H1 (cell line): Measurements from ENCODE around the gene STRIT1. TPM values are rescaled to one million over a fixed set of nuclear protein-coding genes. Genes with fewer than 3 reads are reported as not detected.

Source experiments
- CTCF ChIA-PET: fragments of 300-600 bp; sonication (Branson Sonifier 250); formaldehyde crosslinking; loops from one replicate; lab custom pipeline; 2021; ENCODE audit not compliant: partially characterized antibody; lab: Charles Lee
- POLR2A ChIA-PET: fragments of 300-600 bp; sonication (Branson Sonifier 250); formaldehyde crosslinking; loops from one replicate; lab custom pipeline; 2021; ENCODE audit warnings: inconsistent platforms; ENCODE audit not compliant: partially characterized antibody; lab: Charles Lee
- DNase-seq, 2 experiments: peaks; one replicate each; pipeline versions ENCODE4 v3.0.0 to v3.0.0-alpha.2; 2010 to 2022; ENCODE audit warnings: low spot score in 2 of 2, low read depth in 1 of 2, mixed read lengths in 1 of 2
- FAIRE-seq: peaks from 2 replicates; lab custom pipeline; 2011; peaks lifted over from hg19 to GRCh38; lab: Jason Lieb, UNC
- H2AFZ ChIP-seq: 2 replicates; pipeline ENCODE4 v1.8.1; 2012; ENCODE audit warnings: low read length, inconsistent platforms
- H2AK5ac ChIP-seq: 2 replicates; pipeline ENCODE4 v1.6.1; 2013; ENCODE audit warnings: low read depth, low read length
- H2BK120ac ChIP-seq: replicated peaks from 2 replicates; pipeline ENCODE3; 2013; ENCODE audit warnings: low read depth, low read length, inconsistent platforms
- H2BK12ac ChIP-seq: 2 replicates; pipeline ENCODE4 v1.6.1; 2013; ENCODE audit warnings: low read depth, low read length
- H2BK15ac ChIP-seq: 2 replicates; pipeline ENCODE4 v1.6.1; 2013; ENCODE audit warnings: low read length
- H2BK20ac ChIP-seq: 2 replicates; pipeline ENCODE4 v1.6.1; 2013; ENCODE audit warnings: low read length
- H2BK5ac ChIP-seq: 2 replicates; pipeline ENCODE4 v1.6.1; 2013; ENCODE audit warnings: low read depth, low read length
- H3K14ac ChIP-seq: 2 replicates; pipeline ENCODE4 v1.6.1; 2013; ENCODE audit warnings: inconsistent platforms; ENCODE audit not compliant: insufficient read length
- H3K18ac ChIP-seq: 2 replicates; pipeline ENCODE4 v1.6.1; 2013; ENCODE audit warnings: low read length; ENCODE audit errors: extremely low read depth
- H3K23ac ChIP-seq: 2 replicates; pipeline ENCODE4 v1.6.1; 2013; ENCODE audit warnings: inconsistent platforms; ENCODE audit not compliant: insufficient read length
- H3K23me2 ChIP-seq: 2 replicates; pipeline ENCODE4 v1.6.1; 2013; ENCODE audit warnings: low read depth, low read length
- H3K27ac ChIP-seq: 2 replicates; pipeline ENCODE4 v1.6.1; 2011; ENCODE audit warnings: low read depth, low read length, inconsistent platforms
- H3K27me3 ChIP-seq, 4 experiments: replicated peaks in 1 of 4; 1 replicate in 1 of 4; 2 replicates in 3 of 4; pipeline versions ENCODE4 v1.6.1 to v1.8.1; 2011 to 2013; ENCODE audit warnings: low read length in 3 of 4, mild to moderate bottlenecking in 3 of 4, inconsistent platforms in 2 of 4, mixed read lengths in 2 of 4, moderate library complexity in 1 of 4; ENCODE audit not compliant: control insufficient read depth in 3 of 4, insufficient read depth in 3 of 4; ENCODE audit errors: extremely low read depth in 1 of 4
- H3K36me3 ChIP-seq, 4 experiments: 2 replicates each; pipeline versions ENCODE4 v1.6.1 to v1.8.1; 2011 to 2013; ENCODE audit warnings: mild to moderate bottlenecking in 4 of 4, low read length in 3 of 4, moderate library complexity in 2 of 4, control low read depth in 1 of 4, inconsistent platforms in 1 of 4; ENCODE audit not compliant: insufficient read depth in 4 of 4, control insufficient read depth in 2 of 4
- H3K4ac ChIP-seq: replicated peaks from 2 replicates; pipeline ENCODE3; 2013; ENCODE audit warnings: low read length, low read depth, mixed read lengths, inconsistent platforms; ENCODE audit not compliant: insufficient read length
- H3K4me1 ChIP-seq, 4 experiments: replicated peaks in 1 of 4; 1 replicate in 1 of 4; 2 replicates in 3 of 4; pipeline versions ENCODE4 v1.6.1 to v1.8.1; 2011 to 2013; ENCODE audit warnings: low read length in 3 of 4, inconsistent platforms in 2 of 4, mixed read lengths in 1 of 4; ENCODE audit not compliant: insufficient read depth in 4 of 4, control insufficient read depth in 3 of 4
- H3K4me2 ChIP-seq, 2 experiments: 2 replicates each; pipeline versions ENCODE4 v1.6.1 to v1.8.1; 2011 to 2013; ENCODE audit warnings: low read depth in 2 of 2, low read length in 2 of 2, control low read depth in 1 of 2, inconsistent platforms in 1 of 2, mild to moderate bottlenecking in 1 of 2; ENCODE audit not compliant: insufficient read depth in 1 of 2
- H3K4me3 ChIP-seq, 4 experiments: fragments of 200-600, 300-600 bp in 1 of 4; sonication (generic), shearing (Covaris generic), sonication (Bioruptor Twin) in 1 of 4; 2 replicates each; pipeline versions ENCODE4 v1.5.1 to v1.8.1; 2011 to 2016; ENCODE audit warnings: low read length in 4 of 4, low read depth in 3 of 4, control low read depth in 2 of 4, inconsistent platforms in 2 of 4, mild to moderate bottlenecking in 2 of 4, mixed read lengths in 1 of 4, moderate library complexity in 1 of 4; ENCODE audit not compliant: insufficient read depth in 2 of 4; ENCODE audit errors: extremely low read depth in 1 of 4
- H3K56ac ChIP-seq: replicated peaks from 2 replicates; pipeline ENCODE3; 2013; ENCODE audit warnings: low read depth, mild to moderate bottlenecking, mixed read lengths, low read length, inconsistent platforms; ENCODE audit not compliant: insufficient read length
- H3K79me1 ChIP-seq: 2 replicates; pipeline ENCODE4 v1.6.1; 2013; ENCODE audit warnings: low read depth, low read length, control low read depth
- H3K79me2 ChIP-seq, 2 experiments: 2 replicates each; pipeline versions ENCODE4 v1.6.1 to v1.8.1; 2012 to 2013; ENCODE audit warnings: low read length in 2 of 2, mild to moderate bottlenecking in 2 of 2, inconsistent platforms in 1 of 2; ENCODE audit not compliant: insufficient read depth in 2 of 2, control insufficient read depth in 1 of 2
- H3K9ac ChIP-seq, 4 experiments: replicated peaks in 1 of 4; 1 replicate in 1 of 4; 2 replicates in 3 of 4; pipeline versions ENCODE4 v1.6.1 to v1.8.1; 2011 to 2013; ENCODE audit warnings: low read depth in 3 of 4, low read length in 3 of 4, control low read depth in 2 of 4, mild to moderate bottlenecking in 2 of 4, moderate library complexity in 2 of 4, inconsistent platforms in 1 of 4; ENCODE audit errors: extremely low read depth in 1 of 4
- H3K9me3 ChIP-seq, 2 experiments: 2 replicates each; pipeline versions ENCODE4 v1.6.1 to v1.8.1; 2012 to 2013; ENCODE audit warnings: mild to moderate bottlenecking in 2 of 2, moderate library complexity in 2 of 2, control low read depth in 1 of 2, inconsistent platforms in 1 of 2, low read depth in 1 of 2, low read length in 1 of 2, mixed read lengths in 1 of 2; ENCODE audit not compliant: insufficient read depth in 2 of 2
- H4K20me1 ChIP-seq, 2 experiments: replicated peaks in 1 of 2; 2 replicates each; pipeline versions ENCODE3 to v1.8.1; 2011 to 2013; ENCODE audit warnings: inconsistent platforms in 2 of 2, low read length in 2 of 2, mild to moderate bottlenecking in 1 of 2; ENCODE audit not compliant: insufficient read depth in 2 of 2, control insufficient read depth in 1 of 2
- H4K5ac ChIP-seq: 2 replicates; pipeline ENCODE4 v1.6.1; 2013; ENCODE audit warnings: low read length, low read depth, mixed read lengths, inconsistent platforms; ENCODE audit not compliant: insufficient read length
- H4K8ac ChIP-seq: 2 replicates; pipeline ENCODE4 v1.8.0; 2013; ENCODE audit warnings: mild to moderate bottlenecking, moderate library complexity, low read length, inconsistent platforms; ENCODE audit not compliant: insufficient read depth; ENCODE audit errors: extremely low read depth
- H4K91ac ChIP-seq: replicated peaks from 2 replicates; pipeline ENCODE3; 2013; ENCODE audit warnings: low read length, mixed read lengths, inconsistent platforms; ENCODE audit not compliant: insufficient read length
- CTBP2 ChIP-seq: IDR thresholded peaks from 2 replicates; pipeline ENCODE4 v1.7.0; 2011; ENCODE audit warnings: borderline replicate concordance, mild to moderate bottlenecking, moderate library complexity, mixed read lengths, low read length; ENCODE audit not compliant: insufficient read depth, insufficient read length
- E2F6 ChIP-seq: IDR thresholded peaks from 2 replicates; pipeline ENCODE4 v1.6.1; 2012; ENCODE audit warnings: inconsistent platforms
- NANOG ChIP-seq: IDR thresholded peaks from 2 replicates; pipeline ENCODE4 v1.6.1; 2011; ENCODE audit warnings: low read length, low read depth, mild to moderate bottlenecking, inconsistent platforms; ENCODE audit not compliant: insufficient read depth, poor library complexity, severe bottlenecking
- NRF1 ChIP-seq: IDR thresholded peaks from 2 replicates; pipeline ENCODE4 v1.6.1; 2011; ENCODE audit warnings: mild to moderate bottlenecking, low read depth, low read length, improper control_type of control experiment
- USF2 ChIP-seq: IDR thresholded peaks from 2 replicates; pipeline ENCODE4 v1.6.1; 2011; ENCODE audit warnings: low read length, improper control_type of control experiment
- WGBS, 2 experiments: shearing (Covaris generic) in 1 of 2; methylation state at CpG; one replicate each; pipeline versions ENCODE4 v1.1.6 to v1.1.7; 2013 to 2015; ENCODE audit warnings: low lambda C conversion rate in 2 of 2, mixed read lengths in 2 of 2, inconsistent platforms in 1 of 2, low coverage in 1 of 2, missing lambda C conversion rate in 1 of 2; ENCODE audit not compliant: insufficient replicate concordance in 2 of 2, insufficient coverage in 1 of 2, insufficient read length in 1 of 2; ENCODE audit errors: extremely low coverage in 1 of 2, missing lambda C conversion rate in 1 of 2; 5-methylcytosine and 5-hydroxymethylcytosine counted together
- polyA plus RNA-seq, 7 experiments: library from polyadenylated mRNA; depleted of rRNA in 3 of 7; stranded (reverse) in 5 of 7; unstranded in 2 of 7; fragments of >200 nt in 5 of 7; fragments of 200-250 nt in 2 of 7; gene quantifications; 1 replicate in 5 of 7; 2 replicates in 1 of 7; 4 replicates in 1 of 7; pipeline versions ENCODE4 v1.2.1 to v1.2.3, GENCODE V29; 2011 to 2013; ENCODE audit warnings: missing spikeins in 2 of 7, mixed read lengths in 2 of 7
- total RNA-seq: library from RNA; stranded (reverse); fragmentation: NEBNext Ultra II Directional; extraction: Animal tissue kit (Norgen Biotek cat#: 25700); gene quantifications from 2 replicates; pipeline ENCODE4 v1.2.1, GENCODE V29; 2021

Gene STRIT1
- total and polyA plus RNA-seq, 2 of the 8 experiments (the other 6 are each of a cell fraction or from before 2014, with no cell fraction given), result 0.15 to 0.47 TPM

- POLR2A ChIA-PET, result no interaction called here
- H3K4ac ChIP-seq, result no peak overlapping the region
- no peaks in the 10 kb centered on the region for H3K4me1 ChIP-seq
- no peak overlapping the region for H3K14ac ChIP-seq
- H3K27ac ChIP-seq, result no peak overlapping the region
- no peaks in the 10 kb centered on the region for H3K79me2 ChIP-seq
- H2AFZ ChIP-seq, result peak overlapping the region; percentile 34; the same call in 1 of the 2 replicates
- H2AK5ac ChIP-seq, result no peak overlapping the region
- no peaks in the 10 kb centered on the region for H3K27me3 ChIP-seq
- no peak for DNase-seq
- H3K9me3 ChIP-seq, result no peaks in the 10 kb centered on the region
- no peak overlapping the region for H2BK20ac ChIP-seq
- no peaks in the 10 kb centered on the region for H3K79me1 ChIP-seq
- H3K18ac ChIP-seq, result no peak overlapping the region
- no peak overlapping the region for H4K8ac ChIP-seq
- no peak overlapping the region for H2BK15ac ChIP-seq
- no peaks in the 10 kb centered on the region for H3K36me3 ChIP-seq
- H3K4me2 ChIP-seq, result no peak overlapping the region
- no peak overlapping the region for H4K5ac ChIP-seq
- no peak overlapping the region for H3K9ac ChIP-seq
- no peak for FAIRE-seq
- no peaks in the 10 kb centered on the region; the same call in 1 of the 2 replicates for H3K23me2 ChIP-seq
- no peak overlapping the region for H3K56ac ChIP-seq
- no peak overlapping the region for H2BK12ac ChIP-seq
- TF ChIP-seq NRF1 (no peak), E2F6 (no peak), NANOG (no peak), USF2 (no peak), CTBP2 (no peak)
- no peak overlapping the region for H2BK5ac ChIP-seq
- 85% methylated on average over 4 of the region's 4 CpGs; no CpG with 5 or more reads in 1 of the 2 experiments for WGBS, 2 experiments
- CTCF ChIA-PET, result interaction anchor here (0.7 to 1.2 kb wide), 2 partner anchors 8 to 95 kb away, joined by 3 to 4 read pairs; no protein-coding TSS in a partner anchor
- H4K20me1 ChIP-seq, result no peaks in the 10 kb centered on the region
- H3K23ac ChIP-seq, result no peak overlapping the region
- no peak overlapping the region for H3K4me3 ChIP-seq
- no peak overlapping the region for H4K91ac ChIP-seq
- no peak overlapping the region for H2BK120ac ChIP-seq
Observed at GRCh38 chr3:155326901-155327300, 33.4 kb upstream of the STRIT1 start.
